Activated CD4-positive, alpha-beta memory T cell treated with anti-CD3 and anti-CD28 coated beads for 36 hours (primary cell): ENCODE results near the gene VSX2. TPM values are rescaled to one million over a fixed set of nuclear protein-coding genes. Genes with fewer than 3 reads are reported as not detected.
A peak's percentile ranks its signal among the peaks of the same experiment; 100 is the strongest.

ENCODE experiments used
- CTCF ChIA-PET: fragments of 350-600 bp; sonication (Branson Sonifier 250); formaldehyde crosslinking; loops from one replicate; lab custom pipeline; 2021; ENCODE audit warnings: antibody characterized with exemption, inconsistent platforms; lab: Charles Lee
- POLR2A ChIA-PET: fragments of 350-600 bp; sonication (Branson Sonifier 250); formaldehyde crosslinking; loops from one replicate; lab custom pipeline; 2021; ENCODE audit warnings: antibody characterized with exemption; lab: Charles Lee
- DNase-seq: peaks from one replicate; pipeline ENCODE4 v3.0.0-alpha.2; 2020
- H3K27ac Mint-ChIP-seq: one replicate; pipeline ENCODE4 v1.8.0; 2021; ENCODE audit warnings: mixed read lengths
- H3K27me3 Mint-ChIP-seq: one replicate; pipeline ENCODE4 v1.8.0; 2021; ENCODE audit warnings: mixed read lengths
- H3K36me3 Mint-ChIP-seq: one replicate; pipeline ENCODE4 v1.8.0; 2021; ENCODE audit warnings: mixed read lengths
- H3K4me1 Mint-ChIP-seq: one replicate; pipeline ENCODE4 v1.8.0; 2021; ENCODE audit warnings: low read depth, mixed read lengths
- H3K4me3 Mint-ChIP-seq: one replicate; pipeline ENCODE4 v1.8.0; 2021; ENCODE audit warnings: mild to moderate bottlenecking, mixed read lengths
- H3K9me3 Mint-ChIP-seq: one replicate; pipeline ENCODE4 v1.8.0; 2021; ENCODE audit warnings: mixed read lengths
- intact Hi-C: fragments of 100-400 bp; cut with micrococcal nuclease; formaldehyde crosslinking; loops from one replicate; pipeline ENCODE4 v1.15.1; 2023
- total RNA-seq, 2 experiments: library from RNA; stranded (reverse); gene quantifications; one replicate each; pipeline ENCODE4 v1.2.3, GENCODE V29; 2021

VSX2 gene
- total RNA-seq, 2 experiments from 2014 or later: not detected

DNA sequence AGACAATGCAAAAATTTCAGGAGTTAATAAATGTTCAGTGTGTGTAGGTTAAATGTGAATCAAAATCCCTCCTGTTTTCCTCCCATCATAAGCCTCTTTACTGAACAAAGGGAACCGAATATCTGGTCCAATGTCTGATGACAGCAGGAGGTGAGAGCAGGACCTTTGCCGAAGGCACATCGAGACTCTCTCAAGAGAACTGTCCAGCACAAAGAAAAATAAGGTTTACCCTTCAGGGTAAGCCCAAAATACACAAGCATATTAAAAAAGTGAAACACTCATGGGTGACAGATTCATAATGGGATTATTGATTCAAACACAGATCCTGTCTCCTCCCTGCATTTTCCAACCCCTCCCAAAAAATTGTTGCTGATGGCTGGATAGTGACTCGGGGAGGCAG lies 4.2 kb upstream of the VSX2 start:
- ChIA-PET POLR2A (no interaction called here), CTCF (no interaction called here)

DNA sequence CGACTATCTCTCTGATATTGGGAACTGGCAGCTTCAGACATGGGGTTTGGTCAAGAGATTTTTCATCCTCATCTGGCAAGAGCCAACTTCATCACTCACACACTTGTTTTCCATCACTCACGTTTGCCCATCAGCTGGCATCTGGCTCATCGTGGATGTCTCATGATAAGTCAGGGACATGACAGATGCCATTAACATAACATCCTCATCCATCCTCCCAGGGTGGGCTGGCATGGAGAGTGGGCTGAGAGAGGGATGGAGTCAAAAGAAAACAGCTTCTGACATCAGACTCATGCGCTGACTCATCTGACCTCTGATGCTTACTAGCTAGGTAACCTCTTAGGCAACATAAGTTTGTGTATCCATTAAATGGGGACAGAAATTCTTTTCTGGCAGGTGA lies 1.8 kb upstream of the VSX2 start:
- CTCF ChIA-PET: interaction anchor here (1.0 to 1.1 kb wide), 2 partner anchors 14 to 20 kb away, joined by 5 to 6 read pairs; no protein-coding TSS in a partner anchor
- peak; percentile 14 for DNase-seq
- intact Hi-C loops: no loop called here
- Mint-ChIP-seq H3K36me3 (no peaks in the 10 kb centered on the region), H3K4me1 (peaks cover 18% of the 10 kb centered on the region), H3K4me3 (no peak overlapping the region), H3K27ac (no peak overlapping the region), H3K27me3 (peaks cover 55% of the 10 kb centered on the region), H3K9me3 (no peaks in the 10 kb centered on the region)
- POLR2A ChIA-PET: no interaction called here

More for the DNA sequence above, 4.2 kb upstream of the VSX2 start:
- no peak for DNase-seq
- peaks cover 2% of the 10 kb centered on the region for H3K36me3 Mint-ChIP-seq
- peaks cover 36% of the 10 kb centered on the region for H3K27me3 Mint-ChIP-seq
- no peak overlapping the region for H3K27ac Mint-ChIP-seq
- H3K4me1 Mint-ChIP-seq: no peaks in the 10 kb centered on the region
- H3K4me3 Mint-ChIP-seq: no peak overlapping the region
- peaks cover 6% of the 10 kb centered on the region for H3K9me3 Mint-ChIP-seq
- intact Hi-C loops: no loop called here

DNA sequence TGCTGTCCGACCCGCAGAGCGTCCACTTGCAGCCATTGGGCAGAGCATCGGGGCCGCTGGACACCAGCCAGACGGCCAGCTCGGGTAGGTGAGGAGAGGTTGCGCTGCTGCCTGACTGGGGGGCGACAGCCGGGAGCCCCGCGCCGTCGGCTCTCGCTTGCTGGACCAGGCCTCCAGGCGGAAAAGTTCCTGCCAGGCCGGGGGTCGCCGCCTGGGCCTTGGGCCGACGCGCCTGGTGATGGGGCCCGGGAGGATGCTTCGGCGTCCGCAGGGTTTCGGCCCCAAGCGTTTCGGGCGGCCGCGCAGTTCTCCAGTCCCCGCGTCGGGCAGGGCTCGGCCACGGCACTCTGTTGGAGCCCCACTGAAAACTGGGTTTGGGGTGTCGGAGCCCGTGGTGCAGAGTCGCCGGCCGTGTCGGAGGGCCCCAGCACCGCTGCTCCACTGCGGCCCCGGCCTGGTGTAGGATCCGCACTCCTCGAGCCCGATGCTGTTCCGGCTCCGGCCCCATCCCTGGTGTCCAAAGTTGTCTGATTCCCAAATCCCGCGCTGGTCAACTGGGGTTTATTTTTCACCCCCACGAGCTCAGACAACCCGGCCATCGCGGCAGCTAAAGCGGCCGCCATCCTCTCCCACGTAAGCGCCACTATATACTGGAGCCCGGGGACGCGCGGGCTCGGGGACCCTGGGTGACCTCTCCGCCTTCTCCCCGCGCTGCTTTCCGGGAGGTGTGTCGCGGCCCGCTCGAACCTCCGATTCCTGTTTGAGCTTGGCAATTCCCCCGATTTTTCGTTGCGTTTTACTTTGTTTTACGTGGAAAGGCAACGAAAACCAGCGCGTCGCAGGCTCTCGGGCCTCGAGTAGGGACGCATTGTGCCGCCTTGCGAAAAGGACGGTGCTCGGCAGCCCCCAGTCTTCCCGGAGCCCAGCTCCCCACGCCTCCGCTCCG lies 872 bp downstream of the VSX2 start:
- ChIA-PET CTCF (interaction anchor here (0.6 to 1.1 kb wide), 3 partner anchors 11 to 21 kb away, joined by 3 to 7 read pairs (median 3); no protein-coding TSS in a partner anchor), POLR2A (no interaction called here)
- H3K27ac Mint-ChIP-seq: no peak overlapping the region
- H3K27me3 Mint-ChIP-seq: peaks cover 72% of the 10 kb centered on the region
- H3K4me3 Mint-ChIP-seq: peak overlapping the region; percentile 39
- H3K4me1 Mint-ChIP-seq: peaks cover 18% of the 10 kb centered on the region
- intact Hi-C loops: no loop called here
- no peaks in the 10 kb centered on the region for H3K36me3 Mint-ChIP-seq
- no peaks in the 10 kb centered on the region for H3K9me3 Mint-ChIP-seq
- DNase-seq: no peak

- CTCF ChIA-PET: interaction anchor here (1.0 to 1.5 kb wide), 2 partner anchors 11 kb away, joined by 7 to 12 read pairs; no protein-coding TSS in a partner anchor
- Mint-ChIP-seq H3K4me1 (peaks cover 18% of the 10 kb centered on the region), H3K27me3 (peaks cover 78% of the 10 kb centered on the region), H3K27ac (no peak overlapping the region), H3K36me3 (no peaks in the 10 kb centered on the region), H3K4me3 (peak overlapping the region; percentile 41), H3K9me3 (no peaks in the 10 kb centered on the region)
- intact Hi-C loops: no loop called here
- POLR2A ChIA-PET: no interaction called here
- peak; percentile 11 for DNase-seq
These were observed 1.8 kb downstream of the VSX2 start for GRCh38 chr14:74240794-74241651.

DNA sequence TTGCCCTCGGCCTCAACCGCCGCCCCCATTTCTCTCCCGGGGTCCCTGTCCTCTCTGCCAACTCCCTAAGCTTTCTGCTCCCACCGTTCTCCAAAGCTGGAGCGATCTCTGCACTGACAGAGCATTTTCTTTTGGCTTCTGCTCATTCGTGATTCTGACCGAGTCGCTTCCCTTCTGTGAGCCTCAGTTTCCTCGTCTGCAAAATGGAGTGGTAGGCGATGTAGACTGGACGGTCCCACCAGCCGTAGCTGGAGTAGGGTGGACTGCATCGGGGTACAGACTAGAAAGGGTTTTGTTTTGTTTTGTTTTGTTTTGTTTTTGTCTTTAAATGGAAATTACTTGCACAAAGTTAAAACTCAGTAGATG lies 2.4 kb downstream of the VSX2 start:
- CTCF ChIA-PET: interaction anchor here (1.5 kb wide), 1 partner anchor 10 kb away, joined by 12 read pairs; no protein-coding TSS in a partner anchor
- H3K36me3 Mint-ChIP-seq: no peaks in the 10 kb centered on the region
- peak overlapping the region; percentile 31 for H3K4me3 Mint-ChIP-seq

GRCh38 chr14:74242021-74242779 lies 3.0 kb downstream of the VSX2 start:
- CTCF ChIA-PET: interaction anchor here (0.7 to 1.5 kb wide), 2 partner anchors 9 to 16 kb away, joined by 4 to 12 read pairs; no protein-coding TSS in a partner anchor
- H3K36me3 Mint-ChIP-seq: no peaks in the 10 kb centered on the region
- no peak overlapping the region for H3K27ac Mint-ChIP-seq
- H3K27me3 Mint-ChIP-seq: peaks cover 85% of the 10 kb centered on the region
- H3K4me3 Mint-ChIP-seq: peak overlapping the region; percentile 21
- POLR2A ChIA-PET: no interaction called here
- DNase-seq: no peak
- intact Hi-C loops: no loop called here
- no peaks in the 10 kb centered on the region for H3K9me3 Mint-ChIP-seq
- peaks cover 18% of the 10 kb centered on the region for H3K4me1 Mint-ChIP-seq

More for the DNA sequence above, 2.4 kb downstream of the VSX2 start:
- H3K9me3 Mint-ChIP-seq: no peaks in the 10 kb centered on the region
- H3K27ac Mint-ChIP-seq: no peak overlapping the region
- H3K4me1 Mint-ChIP-seq: peaks cover 18% of the 10 kb centered on the region
- no peak for DNase-seq
- intact Hi-C loops: no loop called here
- peaks cover 80% of the 10 kb centered on the region for H3K27me3 Mint-ChIP-seq
- POLR2A ChIA-PET: no interaction called here

DNA sequence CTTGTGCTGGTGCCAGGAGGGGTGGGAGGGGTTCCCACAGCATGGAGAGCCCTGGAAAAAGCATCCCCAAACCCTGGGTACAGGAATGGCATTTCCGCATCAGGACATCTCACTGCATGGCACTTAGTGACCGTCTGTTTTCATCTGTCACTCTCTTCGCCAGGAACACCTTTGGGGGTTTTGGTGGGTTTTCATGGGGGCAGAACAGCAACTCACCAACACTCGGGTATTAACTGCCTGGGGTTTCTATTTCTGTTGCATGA lies 3.5 kb downstream of the VSX2 start:
- Mint-ChIP-seq H3K36me3 (no peaks in the 10 kb centered on the region), H3K4me3 (no peak overlapping the region), H3K27me3 (peaks cover 80% of the 10 kb centered on the region), H3K27ac (no peak overlapping the region), H3K9me3 (no peaks in the 10 kb centered on the region), H3K4me1 (peaks cover 18% of the 10 kb centered on the region)
- CTCF ChIA-PET: interaction anchor here (0.7 kb wide), 1 partner anchor 15 kb away, joined by 4 read pairs; no protein-coding TSS in a partner anchor
- intact Hi-C loops: no loop called here
- DNase-seq: no peak
- POLR2A ChIA-PET: no interaction called here

- Mint-ChIP-seq H3K36me3 (no peaks in the 10 kb centered on the region), H3K4me1 (peaks cover 18% of the 10 kb centered on the region), H3K9me3 (no peaks in the 10 kb centered on the region), H3K27ac (no peak overlapping the region), H3K4me3 (no peak overlapping the region), H3K27me3 (peaks cover 77% of the 10 kb centered on the region)
- POLR2A ChIA-PET: no interaction called here
- CTCF ChIA-PET: interaction anchor here (0.7 kb wide), 1 partner anchor 15 kb away, joined by 4 read pairs; no protein-coding TSS in a partner anchor
- no peak for DNase-seq
- intact Hi-C loops: no loop called here
These were observed 3.8 kb downstream of the VSX2 start for GRCh38 chr14:74243051-74243450.

DNA sequence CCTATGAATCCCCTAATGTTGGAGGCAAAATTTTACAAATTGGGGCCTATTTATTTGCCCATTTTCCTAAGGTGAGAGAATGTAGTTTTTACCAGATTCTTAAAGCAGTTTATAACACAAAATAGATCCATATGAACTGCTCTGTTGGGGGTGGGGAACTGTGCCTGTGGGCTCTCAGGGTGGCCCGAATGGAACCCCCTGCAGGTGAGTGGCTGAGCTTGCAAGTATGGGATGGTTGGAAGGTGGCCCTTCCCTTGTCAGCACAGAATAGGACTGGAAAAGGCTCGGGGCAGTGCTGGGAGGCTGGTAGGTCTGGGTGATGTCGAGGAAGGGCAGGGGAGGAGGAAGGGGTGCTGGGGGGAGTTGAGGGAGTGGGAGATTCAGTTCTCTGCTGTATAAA lies 4.9 kb downstream of the VSX2 start:
- H3K9me3 Mint-ChIP-seq: no peaks in the 10 kb centered on the region
- peaks cover 66% of the 10 kb centered on the region for H3K27me3 Mint-ChIP-seq
- CTCF ChIA-PET: no interaction called here
- H3K36me3 Mint-ChIP-seq: no peaks in the 10 kb centered on the region
- H3K4me1 Mint-ChIP-seq: peaks cover 18% of the 10 kb centered on the region
- no peak overlapping the region for H3K27ac Mint-ChIP-seq
- H3K4me3 Mint-ChIP-seq: no peak overlapping the region
- POLR2A ChIA-PET: no interaction called here
- DNase-seq: no peak
- intact Hi-C loops: no loop called here

DNA sequence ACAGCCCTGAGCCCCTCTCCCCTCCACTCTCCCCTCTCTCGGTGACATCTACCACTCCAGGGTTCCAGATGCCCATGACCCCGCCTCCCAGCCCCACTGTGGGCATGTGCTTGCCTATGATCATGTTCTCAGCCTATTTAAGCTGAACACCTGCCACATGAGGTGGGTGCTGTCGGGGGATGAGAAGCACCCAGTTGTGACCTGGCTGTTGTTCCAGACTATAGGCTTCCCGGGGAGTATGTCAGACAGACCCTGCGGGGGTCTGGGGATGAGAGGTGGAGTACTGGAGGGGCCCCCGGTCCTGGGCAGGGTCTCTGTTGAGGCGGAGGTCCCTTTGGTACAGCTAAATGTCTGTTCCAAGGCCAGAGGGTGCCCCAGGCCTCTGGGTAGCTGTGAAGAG lies 6.0 kb downstream of the VSX2 start:
- CTCF ChIA-PET: no interaction called here
- Mint-ChIP-seq H3K27me3 (peaks cover 63% of the 10 kb centered on the region), H3K4me3 (no peak overlapping the region), H3K4me1 (peaks cover 16% of the 10 kb centered on the region), H3K36me3 (no peaks in the 10 kb centered on the region), H3K27ac (no peak overlapping the region), H3K9me3 (no peaks in the 10 kb centered on the region)
- POLR2A ChIA-PET: no interaction called here
- DNase-seq: no peak
- intact Hi-C loops: no loop called here

DNA sequence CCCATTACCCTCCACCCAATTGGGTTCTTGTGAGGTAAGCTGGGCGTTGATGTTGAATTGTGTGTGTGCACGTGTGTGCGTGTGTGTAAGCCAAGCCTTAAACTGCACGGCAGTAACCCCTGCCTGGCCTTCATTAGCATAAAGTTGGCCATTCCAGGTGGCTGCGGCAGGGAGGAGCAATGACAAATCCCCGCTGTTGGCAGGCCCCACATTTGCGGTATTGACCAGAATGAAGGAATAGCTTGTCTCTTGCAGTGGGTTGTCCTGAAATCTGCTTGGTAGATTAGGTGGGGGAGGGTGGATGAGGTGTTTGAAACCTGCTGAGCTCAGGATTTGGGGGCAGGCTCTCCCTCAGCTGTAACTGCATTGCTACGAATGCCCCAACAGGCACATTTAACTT lies 7.3 kb downstream of the VSX2 start:
- Mint-ChIP-seq H3K27ac (no peak overlapping the region), H3K27me3 (peaks cover 57% of the 10 kb centered on the region)
- POLR2A ChIA-PET: no interaction called here

More for the DNA sequence above, 7.3 kb downstream of the VSX2 start:
- DNase-seq: no peak
- H3K4me3 Mint-ChIP-seq: no peak overlapping the region
- intact Hi-C loops: no loop called here
- peaks cover 10% of the 10 kb centered on the region for H3K4me1 Mint-ChIP-seq
- CTCF ChIA-PET: interaction anchor here (0.6 to 1.7 kb wide), 4 partner anchors 9 to 223 kb away, joined by 3 to 5 read pairs (median 4); no protein-coding TSS in a partner anchor
- no peaks in the 10 kb centered on the region for H3K9me3 Mint-ChIP-seq
- H3K36me3 Mint-ChIP-seq: no peaks in the 10 kb centered on the region
